Measurements from ENCODE around the gene DDA1. TPM values are rescaled to one million over a fixed set of nuclear protein-coding genes. Genes with fewer than 3 reads are reported as not detected.

DDA1 gene
- polyA plus RNA-seq, 2 of the 4 experiments (the other 2 are of a cell fraction) = 35.5 to 53.5 TPM

DNA sequence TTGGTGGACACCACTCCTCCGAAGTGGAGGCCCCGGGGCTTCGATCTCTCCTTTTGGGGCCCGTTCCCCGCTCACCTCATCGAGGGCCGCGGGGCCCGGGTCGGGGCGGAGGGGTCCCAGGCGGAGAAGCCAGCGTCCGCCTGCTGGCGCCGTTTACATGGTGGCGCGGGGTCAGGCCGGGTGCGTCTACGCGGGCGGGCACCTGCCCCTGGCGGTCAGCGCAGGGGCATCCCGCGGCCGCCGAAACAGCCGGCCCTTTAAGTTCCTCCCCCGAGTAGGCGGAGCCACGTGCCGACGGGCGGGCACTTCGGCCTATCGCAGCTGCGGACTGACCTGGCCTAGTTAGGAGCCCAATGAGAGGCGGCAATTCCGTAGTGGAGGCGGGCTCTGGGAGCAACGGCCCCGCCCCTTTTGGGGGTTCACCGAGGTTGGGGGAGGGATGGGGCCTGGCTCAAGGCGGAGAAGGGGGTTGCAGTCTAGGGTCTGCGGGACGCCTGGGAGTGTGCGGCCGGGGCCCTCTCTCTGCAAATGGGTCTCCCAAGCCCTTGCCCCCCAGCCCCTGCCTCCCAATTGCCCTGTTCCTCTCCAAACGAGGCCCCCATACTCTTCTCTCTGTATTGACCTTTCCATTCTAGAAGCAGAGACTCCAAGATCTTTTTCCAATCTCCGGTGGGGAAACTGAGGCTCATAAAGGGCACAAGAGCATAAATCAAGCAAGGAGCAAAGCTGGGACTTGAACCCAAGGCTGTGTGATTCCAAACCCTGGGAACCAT lies 6.0 kb upstream of the DDA1 start, which contains the start of gene ABHD8:
ABHD8 (minus strand) TSS at position 259 of the 773 bp plus-strand sequence. CDS start 1,809 bp downstream, outside the sequence.
- DNase-seq (ENCODE audit: low read depth in 1 of 2, low spot score in 1 of 2) = peak; percentile 71 to 95
- WGBS (ENCODE audit: missing lambda C conversion rate) = 3% methylated on average over 11 of the region's 52 CpGs
- H3K4me1 ChIP-seq = peaks cover 28% of the 10 kb centered on the region
- H3K4me3 ChIP-seq = peak within 1 kb of the TSS; percentile 65
- ATAC-seq = peak; percentile 77 to 85
- H3K9me3 ChIP-seq = no peaks in the 10 kb centered on the region
- peak within 1 kb of the TSS; percentile 87 to 95 for H3K27ac ChIP-seq
- POLR2A ChIA-PET = no interaction called here
- FAIRE-seq = no peak
- CTCF ChIA-PET = interaction anchor here (2.2 to 8.7 kb wide), 2 partner anchors 10 to 83 kb away, joined by 8 to 98 read pairs; no protein-coding TSS in a partner anchor
- peak within 1 kb of the TSS; percentile 93 for H3K4me2 ChIP-seq
- TF ChIP-seq, protein P1, sequence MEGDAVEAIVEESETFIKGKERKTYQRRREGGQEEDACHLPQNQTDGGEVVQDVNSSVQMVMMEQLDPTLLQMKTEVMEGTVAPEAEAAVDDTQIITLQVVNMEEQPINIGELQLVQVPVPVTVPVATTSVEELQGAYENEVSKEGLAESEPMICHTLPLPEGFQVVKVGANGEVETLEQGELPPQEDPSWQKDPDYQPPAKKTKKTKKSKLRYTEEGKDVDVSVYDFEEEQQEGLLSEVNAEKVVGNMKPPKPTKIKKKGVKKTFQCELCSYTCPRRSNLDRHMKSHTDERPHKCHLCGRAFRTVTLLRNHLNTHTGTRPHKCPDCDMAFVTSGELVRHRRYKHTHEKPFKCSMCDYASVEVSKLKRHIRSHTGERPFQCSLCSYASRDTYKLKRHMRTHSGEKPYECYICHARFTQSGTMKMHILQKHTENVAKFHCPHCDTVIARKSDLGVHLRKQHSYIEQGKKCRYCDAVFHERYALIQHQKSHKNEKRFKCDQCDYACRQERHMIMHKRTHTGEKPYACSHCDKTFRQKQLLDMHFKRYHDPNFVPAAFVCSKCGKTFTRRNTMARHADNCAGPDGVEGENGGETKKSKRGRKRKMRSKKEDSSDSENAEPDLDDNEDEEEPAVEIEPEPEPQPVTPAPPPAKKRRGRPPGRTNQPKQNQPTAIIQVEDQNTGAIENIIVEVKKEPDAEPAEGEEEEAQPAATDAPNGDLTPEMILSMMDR (IDR thresholded peaks at IDR 0.05) = peak; percentile 40
- TF ChIP-seq, protein P2, sequence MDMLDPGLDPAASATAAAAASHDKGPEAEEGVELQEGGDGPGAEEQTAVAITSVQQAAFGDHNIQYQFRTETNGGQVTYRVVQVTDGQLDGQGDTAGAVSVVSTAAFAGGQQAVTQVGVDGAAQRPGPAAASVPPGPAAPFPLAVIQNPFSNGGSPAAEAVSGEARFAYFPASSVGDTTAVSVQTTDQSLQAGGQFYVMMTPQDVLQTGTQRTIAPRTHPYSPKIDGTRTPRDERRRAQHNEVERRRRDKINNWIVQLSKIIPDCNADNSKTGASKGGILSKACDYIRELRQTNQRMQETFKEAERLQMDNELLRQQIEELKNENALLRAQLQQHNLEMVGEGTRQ (IDR thresholded peaks at IDR 0.05) = peak; percentile 62
- no peak for TF ChIP-seq NPAS2 (CRISPR knock-in tag; IDR thresholded peaks at IDR 0.05; ENCODE audit: borderline replicate concordance)
- TF ChIP-seq RAD21 (conservative IDR thresholded peaks at IDR 0.05 in 1 of 2, IDR thresholded peaks at IDR 0.05 in 1 of 2) = no peak; a peak in 1 of 5 replicates
- TF ChIP-seq, protein P3, sequence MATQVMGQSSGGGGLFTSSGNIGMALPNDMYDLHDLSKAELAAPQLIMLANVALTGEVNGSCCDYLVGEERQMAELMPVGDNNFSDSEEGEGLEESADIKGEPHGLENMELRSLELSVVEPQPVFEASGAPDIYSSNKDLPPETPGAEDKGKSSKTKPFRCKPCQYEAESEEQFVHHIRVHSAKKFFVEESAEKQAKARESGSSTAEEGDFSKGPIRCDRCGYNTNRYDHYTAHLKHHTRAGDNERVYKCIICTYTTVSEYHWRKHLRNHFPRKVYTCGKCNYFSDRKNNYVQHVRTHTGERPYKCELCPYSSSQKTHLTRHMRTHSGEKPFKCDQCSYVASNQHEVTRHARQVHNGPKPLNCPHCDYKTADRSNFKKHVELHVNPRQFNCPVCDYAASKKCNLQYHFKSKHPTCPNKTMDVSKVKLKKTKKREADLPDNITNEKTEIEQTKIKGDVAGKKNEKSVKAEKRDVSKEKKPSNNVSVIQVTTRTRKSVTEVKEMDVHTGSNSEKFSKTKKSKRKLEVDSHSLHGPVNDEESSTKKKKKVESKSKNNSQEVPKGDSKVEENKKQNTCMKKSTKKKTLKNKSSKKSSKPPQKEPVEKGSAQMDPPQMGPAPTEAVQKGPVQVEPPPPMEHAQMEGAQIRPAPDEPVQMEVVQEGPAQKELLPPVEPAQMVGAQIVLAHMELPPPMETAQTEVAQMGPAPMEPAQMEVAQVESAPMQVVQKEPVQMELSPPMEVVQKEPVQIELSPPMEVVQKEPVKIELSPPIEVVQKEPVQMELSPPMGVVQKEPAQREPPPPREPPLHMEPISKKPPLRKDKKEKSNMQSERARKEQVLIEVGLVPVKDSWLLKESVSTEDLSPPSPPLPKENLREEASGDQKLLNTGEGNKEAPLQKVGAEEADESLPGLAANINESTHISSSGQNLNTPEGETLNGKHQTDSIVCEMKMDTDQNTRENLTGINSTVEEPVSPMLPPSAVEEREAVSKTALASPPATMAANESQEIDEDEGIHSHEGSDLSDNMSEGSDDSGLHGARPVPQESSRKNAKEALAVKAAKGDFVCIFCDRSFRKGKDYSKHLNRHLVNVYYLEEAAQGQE (IDR thresholded peaks at IDR 0.05) = no peak
- 0 out of 5 replicates have a peak, but pooled peaks of 1 of the 2 experiments have one; percentile 30 for TF ChIP-seq JUN (IDR thresholded peaks at IDR 0.05)
- TF ChIP-seq, protein P4, sequence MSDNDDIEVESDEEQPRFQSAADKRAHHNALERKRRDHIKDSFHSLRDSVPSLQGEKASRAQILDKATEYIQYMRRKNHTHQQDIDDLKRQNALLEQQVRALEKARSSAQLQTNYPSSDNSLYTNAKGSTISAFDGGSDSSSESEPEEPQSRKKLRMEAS (IDR thresholded peaks at IDR 0.05) = peak; percentile 41; the same call in 1 of the 2 replicates
- TF ChIP-seq NFE2L2 (conservative IDR thresholded peaks at IDR 0.05; ENCODE audit: low read length) = no peak
- TF ChIP-seq TP53 (CRISPR knock-in tag; IDR thresholded peaks at IDR 0.05) = no peak
- TF ChIP-seq SREBF2 (IDR thresholded peaks at IDR 0.05) = no peak
- no peak for TF ChIP-seq HDAC2 (IDR thresholded peaks at IDR 0.05)
- TF ChIP-seq PHF8 (IDR thresholded peaks at IDR 0.05; ENCODE audit: borderline replicate concordance, low read depth) = no peak
- no peak for TF ChIP-seq FOSB (CRISPR knock-in tag; IDR thresholded peaks at IDR 0.05)
- TF ChIP-seq SMC3 (IDR thresholded peaks at IDR 0.05) = no peak
- TF ChIP-seq KDM1A (IDR thresholded peaks at IDR 0.05; ENCODE audit: low read depth) = no peak
- TF ChIP-seq, protein P5, sequence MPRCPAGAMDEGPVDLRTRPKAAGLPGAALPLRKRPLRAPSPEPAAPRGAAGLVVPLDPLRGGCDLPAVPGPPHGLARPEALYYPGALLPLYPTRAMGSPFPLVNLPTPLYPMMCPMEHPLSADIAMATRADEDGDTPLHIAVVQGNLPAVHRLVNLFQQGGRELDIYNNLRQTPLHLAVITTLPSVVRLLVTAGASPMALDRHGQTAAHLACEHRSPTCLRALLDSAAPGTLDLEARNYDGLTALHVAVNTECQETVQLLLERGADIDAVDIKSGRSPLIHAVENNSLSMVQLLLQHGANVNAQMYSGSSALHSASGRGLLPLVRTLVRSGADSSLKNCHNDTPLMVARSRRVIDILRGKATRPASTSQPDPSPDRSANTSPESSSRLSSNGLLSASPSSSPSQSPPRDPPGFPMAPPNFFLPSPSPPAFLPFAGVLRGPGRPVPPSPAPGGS (IDR thresholded peaks at IDR 0.05) = no peak
- no peak for TF ChIP-seq ZSCAN20 (CRISPR knock-in tag; IDR thresholded peaks at IDR 0.05)
- no peak for TF ChIP-seq FOXS1 (CRISPR knock-in tag; IDR thresholded peaks at IDR 0.05)
- TF ChIP-seq MYC (IDR thresholded peaks at IDR 0.05; ENCODE audit: borderline replicate concordance, low read length) = no peak
- TF ChIP-seq RFX5 (IDR thresholded peaks at IDR 0.05) = no peak
- no peak for TF ChIP-seq NR3C1 (IDR thresholded peaks at IDR 0.05)
- TF ChIP-seq BHLHE40 (IDR thresholded peaks at IDR 0.05; ENCODE audit: low read depth, low read length) = no peak
- no peak for TF ChIP-seq HOXA7 (CRISPR knock-in tag; IDR thresholded peaks at IDR 0.05)
- TF ChIP-seq, protein P6, sequence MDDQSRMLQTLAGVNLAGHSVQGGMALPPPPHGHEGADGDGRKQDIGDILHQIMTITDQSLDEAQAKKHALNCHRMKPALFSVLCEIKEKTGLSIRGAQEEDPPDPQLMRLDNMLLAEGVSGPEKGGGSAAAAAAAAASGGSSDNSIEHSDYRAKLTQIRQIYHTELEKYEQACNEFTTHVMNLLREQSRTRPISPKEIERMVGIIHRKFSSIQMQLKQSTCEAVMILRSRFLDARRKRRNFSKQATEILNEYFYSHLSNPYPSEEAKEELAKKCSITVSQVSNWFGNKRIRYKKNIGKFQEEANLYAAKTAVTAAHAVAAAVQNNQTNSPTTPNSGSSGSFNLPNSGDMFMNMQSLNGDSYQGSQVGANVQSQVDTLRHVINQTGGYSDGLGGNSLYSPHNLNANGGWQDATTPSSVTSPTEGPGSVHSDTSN (IDR thresholded peaks at IDR 0.05) = peak; percentile 96
- TF ChIP-seq ZC3H11A (IDR thresholded peaks at IDR 0.05) = no peak
- no peak for TF ChIP-seq ZNF302 (CRISPR knock-in tag; IDR thresholded peaks at IDR 0.05)
- no peak for TF ChIP-seq RNF2 (IDR thresholded peaks at IDR 0.05; ENCODE audit: borderline replicate concordance, low read depth)
- TF ChIP-seq CHD2 (IDR thresholded peaks at IDR 0.05; ENCODE audit: low read length, partially characterized antibody) = no peak
- TF ChIP-seq, protein P7, sequence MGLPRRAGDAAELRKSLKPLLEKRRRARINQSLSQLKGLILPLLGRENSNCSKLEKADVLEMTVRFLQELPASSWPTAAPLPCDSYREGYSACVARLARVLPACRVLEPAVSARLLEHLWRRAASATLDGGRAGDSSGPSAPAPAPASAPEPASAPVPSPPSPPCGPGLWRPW (IDR thresholded peaks at IDR 0.05) = no peak
- TF ChIP-seq FOSL2 (IDR thresholded peaks at IDR 0.05) = no peak
- TF ChIP-seq FOSL2 (CRISPR knock-in tag; IDR thresholded peaks at IDR 0.05) = no peak
- no peak for TF ChIP-seq CHD4 (IDR thresholded peaks at IDR 0.05; ENCODE audit: borderline replicate concordance)
- TF ChIP-seq TFCP2L1 (CRISPR knock-in tag; IDR thresholded peaks at IDR 0.05) = no peak

Measured in A549 (cell line).